GM18867 (cell line): Measurements from ENCODE around the gene NACA2.
"Not testable (repeated sequence)": the region's sequence is repeated elsewhere in the genome, so short reads cannot be mapped to it uniquely, and the experiment has no call there.

Source experiments
- ATAC-seq: cut with Tn5 transposase; IDR thresholded peaks from one replicate; pipeline ENCODE4 v1.9.1; 2021; ENCODE audit warnings: mild to moderate bottlenecking, moderate library complexity; ENCODE audit not compliant: unreplicated experiment

Gene NACA2

GRCh38 chr17:61600621-61601020 is 9.6 kb upstream of the NACA2 start:
- ATAC-seq: no peak

- no peak for ATAC-seq
These were observed 8.6 kb upstream of the NACA2 start for GRCh38 chr17:61599608-61600007.

GRCh38 chr17:61598014-61598413 is 7.0 kb upstream of the NACA2 start:
- ATAC-seq: no peak

GRCh38 chr17:61597607-61598006 is 6.6 kb upstream of the NACA2 start:
- ATAC-seq: no peak

GRCh38 chr17:61595418-61596186 is 4.6 kb upstream of the NACA2 start:
- no peak for ATAC-seq

- ATAC-seq: no peak
These were observed 3.3 kb upstream of the NACA2 start for GRCh38 chr17:61594294-61594825.

GRCh38 chr17:61593426-61593825 is 2.4 kb upstream of the NACA2 start:
- ATAC-seq: no peak

GRCh38 chr17:61591930-61592329 is 911 bp upstream of the NACA2 start:
- no peak for ATAC-seq

- no peak for ATAC-seq
These were observed 1.0 kb downstream of the NACA2 start for GRCh38 chr17:61589990-61590389.

GRCh38 chr17:61587807-61588660 is 3.0 kb downstream of the NACA2 start:
- no peak for ATAC-seq

GRCh38 chr17:61587242-61587641 is 3.8 kb downstream of the NACA2 start:
- no peak for ATAC-seq

- ATAC-seq: not testable (repeated sequence)
These were observed 4.4 kb downstream of the NACA2 start for GRCh38 chr17:61586622-61587021.

GRCh38 chr17:61586031-61586566 is 4.9 kb downstream of the NACA2 start:
- no peak for ATAC-seq

- no peak for ATAC-seq
These were observed 6.2 kb downstream of the NACA2 start for GRCh38 chr17:61584866-61585265.

- ATAC-seq: no peak
These were observed 6.8 kb downstream of the NACA2 start for GRCh38 chr17:61584266-61584665.

GRCh38 chr17:61583660-61584264 is 7.3 kb downstream of the NACA2 start:
- ATAC-seq: no peak

GRCh38 chr17:61583242-61583641 is 7.8 kb downstream of the NACA2 start:
- no peak for ATAC-seq

- ATAC-seq: no peak
These were observed 8.4 kb downstream of the NACA2 start for GRCh38 chr17:61582593-61582992.

- no peak for ATAC-seq
These were observed 9.2 kb downstream of the NACA2 start for GRCh38 chr17:61581611-61582349.

GRCh38 chr17:61580502-61580901 is 10.5 kb downstream of the NACA2 start:
- ATAC-seq: no peak
